ENCODE data around the gene NAALADL2. TPM values are rescaled to one million over a fixed set of nuclear protein-coding genes. Genes with fewer than 3 reads are reported as not detected.

Gene NAALADL2
- total and polyA plus RNA-seq, 2 donors = 0.68 to 4.9 TPM

GRCh38 chr3:175398676-175399075, 539.5 kb downstream of the NAALADL2 start:
- Histone ChIP-seq H3K4me1 (ENCODE audit: control insufficient read depth in 2 of 2, insufficient read depth in 2 of 2, low read length in 2 of 2) (no peaks in the 10 kb centered on the region), H3K27me3 (ENCODE audit: control insufficient read depth in 2 of 2, insufficient read depth in 1 of 2, low read length in 1 of 2) (no peaks in the 10 kb centered on the region), H3K4me3 (ENCODE audit: low read length in 2 of 2) (no peak overlapping the region), H3K9me3 (ENCODE audit: control insufficient read depth in 2 of 2, insufficient read depth in 1 of 2, low read length in 1 of 2) (no peaks in the 10 kb centered on the region), H3K36me3 (ENCODE audit: control insufficient read depth in 2 of 2, insufficient read depth in 2 of 2, low read length in 1 of 2) (no peaks in the 10 kb centered on the region), H3K27ac (ENCODE audit: low read depth in 1 of 2, low read length in 1 of 2) (no peak overlapping the region)
- 96% methylated on average over 4 of the region's 4 CpGs for WGBS
- DNase-seq (ENCODE audit: low read depth in 6 of 9, low spot score in 9 of 9) = no peak

DNA sequence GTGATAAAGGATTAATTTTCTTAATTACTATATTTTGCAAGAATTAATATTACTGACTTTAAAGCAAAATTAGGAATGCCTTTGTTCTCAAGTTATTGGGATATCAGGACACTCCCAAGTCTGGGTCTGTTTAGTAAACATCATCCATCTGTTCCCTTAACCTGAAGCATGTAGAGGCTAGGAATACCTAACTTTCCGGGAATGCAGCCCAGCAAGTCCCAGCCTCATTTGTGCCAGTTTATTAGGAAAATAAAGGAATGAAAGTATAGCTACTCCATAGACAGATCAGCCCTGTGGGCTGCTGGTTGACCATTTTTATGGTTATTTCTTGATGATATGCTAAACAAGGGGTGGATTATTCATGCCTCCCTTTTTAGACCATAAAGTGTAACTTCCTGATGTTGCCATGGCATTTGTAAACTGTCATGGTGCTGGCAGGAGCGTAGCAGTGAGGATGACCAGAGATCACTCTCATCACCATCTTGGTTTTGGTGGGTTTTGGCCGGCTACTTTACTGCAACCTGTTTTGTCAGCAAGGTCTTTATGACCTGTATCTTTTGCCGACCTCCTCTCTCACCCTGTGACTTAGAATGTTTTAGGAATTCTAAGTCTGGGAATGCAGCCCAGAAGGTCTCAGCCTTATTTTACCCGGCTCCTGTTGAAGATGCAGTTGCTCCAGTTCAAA, 540.2 kb downstream of the NAALADL2 start:
- Histone ChIP-seq H3K9me3 (ENCODE audit: control insufficient read depth in 2 of 2, insufficient read depth in 1 of 2, low read length in 1 of 2) (no peaks in the 10 kb centered on the region), H3K4me3 (ENCODE audit: low read length in 2 of 2) (no peak overlapping the region), H3K36me3 (ENCODE audit: control insufficient read depth in 2 of 2, insufficient read depth in 2 of 2, low read length in 1 of 2) (no peaks in the 10 kb centered on the region), H3K4me1 (ENCODE audit: control insufficient read depth in 2 of 2, insufficient read depth in 2 of 2, low read length in 2 of 2) (no peaks in the 10 kb centered on the region), H3K27ac (ENCODE audit: low read depth in 1 of 2, low read length in 1 of 2) (no peak overlapping the region), H3K27me3 (ENCODE audit: control insufficient read depth in 2 of 2, insufficient read depth in 1 of 2, low read length in 1 of 2) (no peaks in the 10 kb centered on the region)
- WGBS = 96% methylated on average over 5 of the region's 5 CpGs
- DNase-seq (ENCODE audit: low read depth in 6 of 9, low spot score in 9 of 9) = no peak

GRCh38 chr3:175404027-175404426, 544.9 kb downstream of the NAALADL2 start:
- no peak overlapping the region for H3K4me3 ChIP-seq (ENCODE audit: low read length in 2 of 2)
- no peak overlapping the region for H3K27ac ChIP-seq (ENCODE audit: low read depth in 1 of 2, low read length in 1 of 2)
- no peaks in the 10 kb centered on the region for H3K36me3 ChIP-seq (ENCODE audit: control insufficient read depth in 2 of 2, insufficient read depth in 2 of 2, low read length in 1 of 2)
- H3K9me3 ChIP-seq (ENCODE audit: control insufficient read depth in 2 of 2, insufficient read depth in 1 of 2, low read length in 1 of 2) = no peaks in the 10 kb centered on the region
- no peaks in the 10 kb centered on the region for H3K27me3 ChIP-seq (ENCODE audit: control insufficient read depth in 2 of 2, insufficient read depth in 1 of 2, low read length in 1 of 2)
- no peak for DNase-seq (ENCODE audit: low read depth in 6 of 9, low spot score in 9 of 9)
- no peaks in the 10 kb centered on the region for H3K4me1 ChIP-seq (ENCODE audit: control insufficient read depth in 2 of 2, insufficient read depth in 2 of 2, low read length in 2 of 2)
- WGBS = 96% methylated on average over 1 of the region's 1 CpG

- H3K27me3 ChIP-seq (ENCODE audit: control insufficient read depth in 2 of 2, insufficient read depth in 1 of 2, low read length in 1 of 2) = no peaks in the 10 kb centered on the region
- H3K9me3 ChIP-seq (ENCODE audit: control insufficient read depth in 2 of 2, insufficient read depth in 1 of 2, low read length in 1 of 2) = no peaks in the 10 kb centered on the region
- DNase-seq (ENCODE audit: low read depth in 6 of 9, low spot score in 9 of 9) = no peak
- H3K27ac ChIP-seq (ENCODE audit: low read depth in 1 of 2, low read length in 1 of 2) = no peak overlapping the region
- H3K36me3 ChIP-seq (ENCODE audit: control insufficient read depth in 2 of 2, insufficient read depth in 2 of 2, low read length in 1 of 2) = no peaks in the 10 kb centered on the region
- no peaks in the 10 kb centered on the region for H3K4me1 ChIP-seq (ENCODE audit: control insufficient read depth in 2 of 2, insufficient read depth in 2 of 2, low read length in 2 of 2)
- 99% methylated on average over 1 of the region's 1 CpG for WGBS
- H3K4me3 ChIP-seq (ENCODE audit: low read length in 2 of 2) = no peak overlapping the region
Measured at GRCh38 chr3:175404621-175405020, 545.5 kb downstream of the NAALADL2 start.

DNA sequence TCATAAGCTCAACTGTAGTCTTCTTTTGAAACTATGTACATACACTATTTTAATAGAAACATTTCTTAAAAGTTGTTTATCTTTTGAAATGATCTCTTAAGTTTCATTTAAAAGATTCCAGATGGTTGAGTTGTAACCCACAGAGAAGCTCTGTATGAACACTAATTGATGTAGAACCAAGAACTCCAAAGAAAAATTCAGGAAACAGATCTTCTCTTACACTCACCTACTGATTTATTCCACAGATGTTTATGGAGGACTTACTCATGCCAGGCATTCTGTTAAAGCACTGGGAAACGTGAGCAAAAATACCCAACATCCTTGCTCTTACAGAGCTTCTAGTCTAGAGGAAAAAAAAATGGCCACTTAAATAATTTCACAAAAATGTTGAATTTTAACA, 551.1 kb downstream of the NAALADL2 start:
- no peaks in the 10 kb centered on the region for H3K36me3 ChIP-seq (ENCODE audit: control insufficient read depth in 2 of 2, insufficient read depth in 2 of 2, low read length in 1 of 2)
- H3K4me3 ChIP-seq (ENCODE audit: low read length in 2 of 2) = no peak overlapping the region
- no peaks in the 10 kb centered on the region for H3K4me1 ChIP-seq (ENCODE audit: control insufficient read depth in 2 of 2, insufficient read depth in 2 of 2, low read length in 2 of 2)
- H3K27ac ChIP-seq (ENCODE audit: low read depth in 1 of 2, low read length in 1 of 2) = no peak overlapping the region
- no peak for DNase-seq (ENCODE audit: low read depth in 6 of 9, low spot score in 9 of 9)
- no peaks in the 10 kb centered on the region for H3K27me3 ChIP-seq (ENCODE audit: control insufficient read depth in 2 of 2, insufficient read depth in 1 of 2, low read length in 1 of 2)
- no peaks in the 10 kb centered on the region for H3K9me3 ChIP-seq (ENCODE audit: control insufficient read depth in 2 of 2, insufficient read depth in 1 of 2, low read length in 1 of 2)
- 95% methylated on average over 1 of the region's 1 CpG for WGBS

DNA sequence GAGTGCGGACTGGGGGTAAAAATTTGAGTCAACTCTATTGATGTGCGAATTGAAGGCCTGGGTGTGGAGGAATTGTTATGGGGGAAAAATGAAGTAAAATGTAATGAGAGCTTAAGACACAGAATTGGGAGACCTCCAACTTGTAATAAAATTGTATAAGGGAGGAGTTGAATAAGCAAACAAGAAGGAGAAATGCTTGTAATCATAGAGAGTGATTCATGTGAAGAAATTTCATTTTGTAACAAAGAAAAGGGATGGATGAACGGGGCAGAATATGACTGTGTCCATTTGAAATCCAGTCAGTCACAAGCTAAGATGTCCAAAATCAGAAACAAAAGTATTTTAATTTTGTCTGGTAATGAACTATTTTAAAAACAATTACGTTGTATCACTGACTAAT, 552.3 kb downstream of the NAALADL2 start:
- H3K36me3 ChIP-seq (ENCODE audit: control insufficient read depth in 2 of 2, insufficient read depth in 2 of 2, low read length in 1 of 2) = no peaks in the 10 kb centered on the region
- no peaks in the 10 kb centered on the region for H3K4me1 ChIP-seq (ENCODE audit: control insufficient read depth in 2 of 2, insufficient read depth in 2 of 2, low read length in 2 of 2)
- 98% methylated on average over 4 of the region's 4 CpGs for WGBS
- no peak overlapping the region for H3K27ac ChIP-seq (ENCODE audit: low read depth in 1 of 2, low read length in 1 of 2)
- no peaks in the 10 kb centered on the region for H3K27me3 ChIP-seq (ENCODE audit: control insufficient read depth in 2 of 2, insufficient read depth in 1 of 2, low read length in 1 of 2)
- no peaks in the 10 kb centered on the region for H3K9me3 ChIP-seq (ENCODE audit: control insufficient read depth in 2 of 2, insufficient read depth in 1 of 2, low read length in 1 of 2)
- H3K4me3 ChIP-seq (ENCODE audit: low read length in 2 of 2) = no peak overlapping the region
- DNase-seq (ENCODE audit: low read depth in 6 of 9, low spot score in 9 of 9) = no peak

- H3K9me3 ChIP-seq (ENCODE audit: control insufficient read depth in 2 of 2, insufficient read depth in 1 of 2, low read length in 1 of 2) = no peaks in the 10 kb centered on the region
- H3K27me3 ChIP-seq (ENCODE audit: control insufficient read depth in 2 of 2, insufficient read depth in 1 of 2, low read length in 1 of 2) = no peaks in the 10 kb centered on the region
- DNase-seq (ENCODE audit: low read depth in 6 of 9, low spot score in 9 of 9) = no peak
- no peak overlapping the region for H3K4me3 ChIP-seq (ENCODE audit: low read length in 2 of 2)
- no peaks in the 10 kb centered on the region for H3K4me1 ChIP-seq (ENCODE audit: control insufficient read depth in 2 of 2, insufficient read depth in 2 of 2, low read length in 2 of 2)
- WGBS = 95% methylated on average over 6 of the region's 6 CpGs
- H3K27ac ChIP-seq (ENCODE audit: low read depth in 1 of 2, low read length in 1 of 2) = no peak overlapping the region
- H3K36me3 ChIP-seq (ENCODE audit: control insufficient read depth in 2 of 2, insufficient read depth in 2 of 2, low read length in 1 of 2) = no peaks in the 10 kb centered on the region
Measured at GRCh38 chr3:175411946-175412345, 552.8 kb downstream of the NAALADL2 start.

DNA sequence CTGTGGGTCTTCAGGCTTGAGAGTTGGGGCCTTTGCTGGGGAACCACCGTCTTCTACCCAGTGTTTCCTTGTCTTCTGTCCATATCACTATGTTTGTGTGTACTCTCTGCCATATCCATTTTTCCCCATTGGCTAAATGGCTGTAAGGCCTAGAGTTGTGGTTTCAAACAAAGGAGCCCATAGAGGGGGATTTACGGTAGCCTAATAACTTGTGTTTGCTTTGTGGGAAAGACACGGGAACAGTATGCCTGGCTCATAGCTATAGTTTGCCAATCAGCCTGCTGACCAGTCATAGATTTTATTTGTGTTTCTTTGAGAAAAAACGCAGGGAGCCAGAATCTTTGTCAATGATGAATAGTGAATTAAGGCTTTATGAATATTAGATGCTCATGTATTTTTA, 554.8 kb downstream of the NAALADL2 start:
- no peaks in the 10 kb centered on the region for H3K36me3 ChIP-seq (ENCODE audit: control insufficient read depth in 2 of 2, insufficient read depth in 2 of 2, low read length in 1 of 2)
- no peaks in the 10 kb centered on the region for H3K27me3 ChIP-seq (ENCODE audit: control insufficient read depth in 2 of 2, insufficient read depth in 1 of 2, low read length in 1 of 2)
- no peaks in the 10 kb centered on the region for H3K4me1 ChIP-seq (ENCODE audit: control insufficient read depth in 2 of 2, insufficient read depth in 2 of 2, low read length in 2 of 2)
- no peak for DNase-seq (ENCODE audit: low read depth in 6 of 9, low spot score in 9 of 9)
- H3K27ac ChIP-seq (ENCODE audit: low read depth in 1 of 2, low read length in 1 of 2) = no peak overlapping the region
- 98% methylated on average over 4 of the region's 4 CpGs for WGBS
- H3K4me3 ChIP-seq (ENCODE audit: low read length in 2 of 2) = no peak overlapping the region
- H3K9me3 ChIP-seq (ENCODE audit: control insufficient read depth in 2 of 2, insufficient read depth in 1 of 2, low read length in 1 of 2) = no peaks in the 10 kb centered on the region

- Histone ChIP-seq H3K27me3 (ENCODE audit: control insufficient read depth in 2 of 2, insufficient read depth in 1 of 2, low read length in 1 of 2) (no peaks in the 10 kb centered on the region), H3K36me3 (ENCODE audit: control insufficient read depth in 2 of 2, insufficient read depth in 2 of 2, low read length in 1 of 2) (no peaks in the 10 kb centered on the region), H3K4me1 (ENCODE audit: control insufficient read depth in 2 of 2, insufficient read depth in 2 of 2, low read length in 2 of 2) (no peaks in the 10 kb centered on the region), H3K4me3 (ENCODE audit: low read length in 2 of 2) (no peak overlapping the region), H3K27ac (ENCODE audit: low read depth in 1 of 2, low read length in 1 of 2) (no peak overlapping the region), H3K9me3 (ENCODE audit: control insufficient read depth in 2 of 2, insufficient read depth in 1 of 2, low read length in 1 of 2) (no peaks in the 10 kb centered on the region)
- 98% methylated on average over 2 of the region's 2 CpGs for WGBS
- no peak for DNase-seq (ENCODE audit: low read depth in 6 of 9, low spot score in 9 of 9)
Measured at GRCh38 chr3:175416600-175416999, 557.5 kb downstream of the NAALADL2 start.

Measured in thymus (tissue), 11 donors.